Panc1 (cell line): ENCODE data around the gene WDR7. TPM values are rescaled to one million over a fixed set of nuclear protein-coding genes. Genes with fewer than 3 reads are reported as not detected.

ENCODE experiments used
- ATAC-seq: fragments of 200-7000 bp; cut with Tn5 transposase; 2 replicates; pipeline ENCODE4 v1.9.1; 2020; ENCODE audit warnings: mild to moderate bottlenecking, moderate library complexity
- BruUV-seq: library from RNA; stranded (reverse); fragments of 400-500 nt; replicated peaks from 2 replicates; lab custom pipeline; 2021; lab: Mats Ljungman, UMichigan
- CTCF ChIA-PET: fragments of 300-600 bp; sonication (Branson Sonifier 250); formaldehyde crosslinking; loops from one replicate; lab custom pipeline; 2022; ENCODE audit warnings: antibody characterized with exemption; lab: Charles Lee
- POLR2A ChIA-PET: fragments of 300-600 bp; sonication (Branson Sonifier 250); formaldehyde crosslinking; loops from one replicate; lab custom pipeline; 2022; ENCODE audit warnings: antibody characterized with exemption; lab: Charles Lee
- DNase-seq: peaks from one replicate; pipeline ENCODE4 v3.0.0-alpha.2; 2010; ENCODE audit warnings: low read depth, low spot score
- H3K27ac ChIP-seq: 2 replicates; pipeline ENCODE4 v1.5.1; 2011; ENCODE audit warnings: mild to moderate bottlenecking, low read length, inconsistent platforms
- H3K27me3 ChIP-seq: fragments of 200-500 bp; sonication (Bioruptor generic); 2 replicates; pipeline ENCODE4 v1.6.0; 2014; ENCODE audit warnings: low read length, inconsistent platforms; ENCODE audit not compliant: control insufficient read depth, insufficient read depth
- H3K36me3 ChIP-seq: fragments of 200-500 bp; sonication (Bioruptor generic); 2 replicates; pipeline ENCODE4 v1.5.1; 2014; ENCODE audit warnings: inconsistent platforms, mild to moderate bottlenecking, low read length, moderate library complexity; ENCODE audit not compliant: control insufficient read depth, insufficient read depth
- H3K4me1 ChIP-seq: 2 replicates; pipeline ENCODE4 v1.5.1; 2011; ENCODE audit warnings: inconsistent platforms, mild to moderate bottlenecking, low read length, moderate library complexity; ENCODE audit not compliant: control insufficient read depth, insufficient read depth
- H3K4me3 ChIP-seq, 2 experiments: 2 replicates each; pipeline ENCODE4 v1.5.1; 2011 to 2012; ENCODE audit warnings: low read depth in 2 of 2, low read length in 2 of 2, mild to moderate bottlenecking in 2 of 2, inconsistent platforms in 1 of 2, moderate library complexity in 1 of 2
- H3K9me3 ChIP-seq: fragments of 200-500 bp; sonication (Bioruptor generic); 2 replicates; pipeline ENCODE4 v1.5.1; 2014; ENCODE audit warnings: low read depth, mild to moderate bottlenecking, inconsistent platforms, low read length, moderate library complexity; ENCODE audit not compliant: control insufficient read depth, insufficient read depth
- POLR2AphosphoS5 ChIP-seq: IDR thresholded peaks from 2 replicates; pipeline ENCODE4 v1.6.1; 2012; ENCODE audit warnings: mild to moderate bottlenecking, low read depth, low read length, moderate library complexity
- SIN3A ChIP-seq: IDR thresholded peaks from 2 replicates; pipeline ENCODE4 v1.6.1; 2012; ENCODE audit warnings: low read depth, mild to moderate bottlenecking, low read length, moderate library complexity, borderline replicate concordance; ENCODE audit not compliant: insufficient read depth
- TCF7L2 ChIP-seq: IDR thresholded peaks from 2 replicates; pipeline ENCODE4 v1.6.1; 2011; ENCODE audit warnings: mild to moderate bottlenecking, low read depth, low read length, inconsistent platforms
- in situ Hi-C: cut with HindIII; loops from 2 replicates; pipeline ENCODE4 v1.10.0; 2016; ENCODE audit warnings: low sequenced_read_pairs, low pct_unique_long_range_greater_than_20kb
- intact Hi-C: fragments of 100-400 bp; cut with micrococcal nuclease; formaldehyde crosslinking; loops from one replicate; pipeline ENCODE4 v1.10.0; 2022; ENCODE audit not compliant: unreplicated experiment
- total RNA-seq: library from RNA; stranded (reverse); gene quantifications from one replicate; pipeline ENCODE4 v1.2.1, GENCODE V29; 2021; ENCODE audit not compliant: unreplicated experiment
- TF ChIP-seq, protein P1 (sequence below): fragments of 450-650 bp; IDR thresholded peaks from 2 replicates; pipeline ENCODE4 v1.5.1; 2017; ENCODE audit warnings: mild to moderate bottlenecking
- TF ChIP-seq, protein P2 (sequence below), 2 experiments: IDR thresholded peaks; 2 replicates each; pipeline ENCODE4 v1.6.1; 2011 to 2012; ENCODE audit warnings: low read depth in 2 of 2, control low read depth in 1 of 2, low read length in 1 of 2, mild to moderate bottlenecking in 1 of 2, moderate library complexity in 1 of 2; ENCODE audit not compliant: insufficient read depth in 1 of 2

The WDR7 gene
- total RNA-seq, 1 experiment from 2014 or later, result 12.3 TPM

DNA sequence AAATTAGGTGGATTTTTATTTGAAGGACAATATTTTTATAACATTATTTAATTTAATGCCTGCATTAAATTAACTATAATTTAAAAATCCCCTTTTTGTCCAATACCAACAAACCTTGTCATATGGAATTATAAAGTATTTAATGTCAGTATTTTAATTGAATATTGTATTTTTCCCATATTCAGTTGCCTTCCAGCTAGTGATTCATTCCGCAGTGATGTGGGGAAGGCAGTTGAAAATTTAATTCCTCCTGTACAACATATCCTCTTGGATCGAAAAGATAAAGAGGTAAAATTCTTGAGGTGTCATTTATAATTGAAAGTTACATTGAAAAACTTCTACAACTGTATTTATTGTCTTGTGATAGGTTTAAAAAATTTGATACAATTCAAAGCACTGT, 40.4 kb downstream of the WDR7 start:
- no peak for TF ChIP-seq SIN3A
- TF ChIP-seq TCF7L2, result no peak
- TF ChIP-seq, protein P1, sequence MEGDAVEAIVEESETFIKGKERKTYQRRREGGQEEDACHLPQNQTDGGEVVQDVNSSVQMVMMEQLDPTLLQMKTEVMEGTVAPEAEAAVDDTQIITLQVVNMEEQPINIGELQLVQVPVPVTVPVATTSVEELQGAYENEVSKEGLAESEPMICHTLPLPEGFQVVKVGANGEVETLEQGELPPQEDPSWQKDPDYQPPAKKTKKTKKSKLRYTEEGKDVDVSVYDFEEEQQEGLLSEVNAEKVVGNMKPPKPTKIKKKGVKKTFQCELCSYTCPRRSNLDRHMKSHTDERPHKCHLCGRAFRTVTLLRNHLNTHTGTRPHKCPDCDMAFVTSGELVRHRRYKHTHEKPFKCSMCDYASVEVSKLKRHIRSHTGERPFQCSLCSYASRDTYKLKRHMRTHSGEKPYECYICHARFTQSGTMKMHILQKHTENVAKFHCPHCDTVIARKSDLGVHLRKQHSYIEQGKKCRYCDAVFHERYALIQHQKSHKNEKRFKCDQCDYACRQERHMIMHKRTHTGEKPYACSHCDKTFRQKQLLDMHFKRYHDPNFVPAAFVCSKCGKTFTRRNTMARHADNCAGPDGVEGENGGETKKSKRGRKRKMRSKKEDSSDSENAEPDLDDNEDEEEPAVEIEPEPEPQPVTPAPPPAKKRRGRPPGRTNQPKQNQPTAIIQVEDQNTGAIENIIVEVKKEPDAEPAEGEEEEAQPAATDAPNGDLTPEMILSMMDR, result no peak
- TF ChIP-seq, protein P2, sequence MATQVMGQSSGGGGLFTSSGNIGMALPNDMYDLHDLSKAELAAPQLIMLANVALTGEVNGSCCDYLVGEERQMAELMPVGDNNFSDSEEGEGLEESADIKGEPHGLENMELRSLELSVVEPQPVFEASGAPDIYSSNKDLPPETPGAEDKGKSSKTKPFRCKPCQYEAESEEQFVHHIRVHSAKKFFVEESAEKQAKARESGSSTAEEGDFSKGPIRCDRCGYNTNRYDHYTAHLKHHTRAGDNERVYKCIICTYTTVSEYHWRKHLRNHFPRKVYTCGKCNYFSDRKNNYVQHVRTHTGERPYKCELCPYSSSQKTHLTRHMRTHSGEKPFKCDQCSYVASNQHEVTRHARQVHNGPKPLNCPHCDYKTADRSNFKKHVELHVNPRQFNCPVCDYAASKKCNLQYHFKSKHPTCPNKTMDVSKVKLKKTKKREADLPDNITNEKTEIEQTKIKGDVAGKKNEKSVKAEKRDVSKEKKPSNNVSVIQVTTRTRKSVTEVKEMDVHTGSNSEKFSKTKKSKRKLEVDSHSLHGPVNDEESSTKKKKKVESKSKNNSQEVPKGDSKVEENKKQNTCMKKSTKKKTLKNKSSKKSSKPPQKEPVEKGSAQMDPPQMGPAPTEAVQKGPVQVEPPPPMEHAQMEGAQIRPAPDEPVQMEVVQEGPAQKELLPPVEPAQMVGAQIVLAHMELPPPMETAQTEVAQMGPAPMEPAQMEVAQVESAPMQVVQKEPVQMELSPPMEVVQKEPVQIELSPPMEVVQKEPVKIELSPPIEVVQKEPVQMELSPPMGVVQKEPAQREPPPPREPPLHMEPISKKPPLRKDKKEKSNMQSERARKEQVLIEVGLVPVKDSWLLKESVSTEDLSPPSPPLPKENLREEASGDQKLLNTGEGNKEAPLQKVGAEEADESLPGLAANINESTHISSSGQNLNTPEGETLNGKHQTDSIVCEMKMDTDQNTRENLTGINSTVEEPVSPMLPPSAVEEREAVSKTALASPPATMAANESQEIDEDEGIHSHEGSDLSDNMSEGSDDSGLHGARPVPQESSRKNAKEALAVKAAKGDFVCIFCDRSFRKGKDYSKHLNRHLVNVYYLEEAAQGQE (IDR thresholded peaks at IDR 0.05; ENCODE audit: insufficient read depth in 1 of 2, low read depth in 2 of 2, low read length in 1 of 2), result no peak
- no peak for TF ChIP-seq POLR2AphosphoS5
- intact Hi-C loops, result no loop called here
- H3K4me3 ChIP-seq, result no peak overlapping the region
- CTCF ChIA-PET, result interaction anchor here (0.6 kb wide), 1 partner anchor 1457 kb away, joined by 3 read pairs; no protein-coding TSS in a partner anchor
- H3K4me1 ChIP-seq, result no peaks in the 10 kb centered on the region
- POLR2A ChIA-PET, result no interaction called here
- no peaks in the 10 kb centered on the region for H3K36me3 ChIP-seq
- no peak overlapping the region for H3K27ac ChIP-seq
- ATAC-seq (no peak), DNase-seq (no peak)
- no TSS peak for BruUV-seq
- H3K9me3 ChIP-seq, result no peaks in the 10 kb centered on the region
- no peaks in the 10 kb centered on the region for H3K27me3 ChIP-seq
- in situ Hi-C loops, result no loop called here

DNA sequence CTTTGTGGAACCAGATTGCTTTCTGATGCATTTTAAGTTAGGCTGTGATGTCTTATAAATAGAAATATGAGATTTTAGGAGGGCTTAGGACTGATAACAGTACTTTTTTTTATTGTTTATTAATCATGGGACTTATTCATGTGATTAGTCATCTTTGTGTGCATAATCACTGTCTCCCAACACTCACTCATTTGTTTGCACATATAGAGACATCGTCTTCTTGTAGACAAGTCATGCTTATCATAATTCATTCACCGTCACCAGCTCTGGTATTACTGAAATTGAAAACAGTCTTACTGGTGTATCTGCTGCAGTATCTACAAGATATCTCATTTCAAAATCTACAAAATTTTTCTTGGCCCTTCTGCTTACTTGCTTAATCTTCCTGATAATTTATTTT, 45.8 kb downstream of the WDR7 start:
- H3K4me3 ChIP-seq, result no peak overlapping the region
- ChIA-PET POLR2A (no interaction called here), CTCF (no interaction called here)
- H3K9me3 ChIP-seq, result no peaks in the 10 kb centered on the region
- H3K27ac ChIP-seq, result no peak overlapping the region
- ATAC-seq (no peak), DNase-seq (no peak)
- H3K4me1 ChIP-seq, result no peaks in the 10 kb centered on the region
- no TSS peak for BruUV-seq
- TF ChIP-seq, protein P2 (IDR thresholded peaks at IDR 0.05; ENCODE audit: insufficient read depth in 1 of 2, low read depth in 2 of 2, low read length in 1 of 2), result no peak
- no peak for TF ChIP-seq TCF7L2
- no peak for TF ChIP-seq POLR2AphosphoS5
- no peaks in the 10 kb centered on the region for H3K36me3 ChIP-seq
- no peaks in the 10 kb centered on the region for H3K27me3 ChIP-seq
- in situ Hi-C loops (no loop called here), intact Hi-C loops (no loop called here)
